Activated CD8-positive, alpha-beta memory T cell treated with anti-CD3 and anti-CD28 coated beads, Interleukin-2, amount 50 U/mL, for 1 hour (primary cell): ENCODE results near the gene SLC9A9.

ENCODE experiments used
- DNase-seq: peaks from one replicate; pipeline ENCODE4 v3.0.0-alpha.2; 2020; ENCODE audit errors: extremely low read depth

Gene SLC9A9

DNA sequence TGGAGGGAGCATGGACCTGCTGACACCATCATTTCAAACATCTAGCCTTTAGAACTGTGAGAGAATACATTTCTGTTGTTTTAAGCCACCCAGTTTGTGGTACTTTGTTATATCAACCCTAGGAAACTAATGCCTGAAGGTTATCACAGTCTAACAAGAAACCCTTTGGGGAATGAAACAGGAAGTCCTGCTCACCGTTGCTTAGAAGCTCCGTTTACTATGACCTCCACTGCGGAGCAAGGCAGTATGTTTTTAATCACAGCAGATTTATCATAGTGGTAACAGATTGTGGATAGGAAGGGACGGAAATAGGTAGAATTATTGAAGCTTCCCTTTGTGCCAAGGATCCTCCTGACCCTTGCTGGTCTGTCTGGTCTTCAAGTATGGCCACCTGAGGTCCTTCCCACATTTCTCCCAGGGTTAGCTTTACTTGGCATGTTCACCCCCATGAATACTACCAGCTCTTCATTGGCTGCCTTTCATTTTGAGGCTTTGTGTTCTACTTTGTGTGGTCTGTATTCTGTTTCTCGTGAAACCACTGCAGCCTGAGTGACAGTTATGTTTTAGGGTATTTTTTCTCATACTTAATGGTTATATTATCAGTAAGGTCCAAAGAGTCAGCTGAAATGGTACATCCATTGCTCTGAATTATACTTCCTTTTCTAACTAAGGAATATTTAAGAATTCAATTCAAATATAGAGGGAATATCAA is 527.1 kb downstream of the SLC9A9 start:
- DNase-seq = no peak

DNA sequence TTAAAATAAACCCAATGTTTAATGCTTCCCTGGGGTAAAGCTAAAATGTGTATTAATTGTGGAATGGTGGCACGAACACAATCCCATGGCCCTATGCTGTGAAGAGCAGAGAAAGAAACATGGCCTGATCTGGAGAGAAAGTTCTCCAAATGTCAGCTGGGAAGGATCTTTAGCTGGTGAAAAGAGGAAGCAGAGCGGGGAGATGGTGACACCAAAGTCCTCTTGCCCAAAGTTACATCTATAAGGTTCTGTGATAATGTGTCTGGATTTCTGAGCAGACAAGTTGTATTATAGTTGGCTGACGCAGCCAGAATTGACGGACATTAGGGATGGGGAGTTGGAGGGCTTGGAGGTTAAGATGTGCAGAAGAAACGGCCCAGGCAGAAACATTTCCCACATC is 532.5 kb downstream of the SLC9A9 start:
- no peak for DNase-seq

- no peak for DNase-seq
Observed at GRCh38 chr3:143314251-143315093, 533.8 kb downstream of the SLC9A9 start.

DNA sequence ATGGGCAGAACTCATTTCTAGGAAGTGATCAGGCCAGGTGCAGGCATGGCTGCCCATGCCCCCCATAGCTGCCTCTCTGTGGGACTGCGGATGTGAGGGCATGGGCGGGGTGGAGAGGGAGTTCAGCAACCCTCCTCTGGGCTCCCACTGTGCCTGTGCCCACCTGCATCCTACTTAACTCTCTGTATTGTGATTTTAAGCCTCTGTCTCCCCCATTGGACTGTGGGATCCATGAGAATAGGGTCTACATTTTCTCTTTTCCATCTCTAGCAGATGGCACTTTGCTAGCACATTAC is 534.4 kb downstream of the SLC9A9 start:
- DNase-seq = no peak

DNA sequence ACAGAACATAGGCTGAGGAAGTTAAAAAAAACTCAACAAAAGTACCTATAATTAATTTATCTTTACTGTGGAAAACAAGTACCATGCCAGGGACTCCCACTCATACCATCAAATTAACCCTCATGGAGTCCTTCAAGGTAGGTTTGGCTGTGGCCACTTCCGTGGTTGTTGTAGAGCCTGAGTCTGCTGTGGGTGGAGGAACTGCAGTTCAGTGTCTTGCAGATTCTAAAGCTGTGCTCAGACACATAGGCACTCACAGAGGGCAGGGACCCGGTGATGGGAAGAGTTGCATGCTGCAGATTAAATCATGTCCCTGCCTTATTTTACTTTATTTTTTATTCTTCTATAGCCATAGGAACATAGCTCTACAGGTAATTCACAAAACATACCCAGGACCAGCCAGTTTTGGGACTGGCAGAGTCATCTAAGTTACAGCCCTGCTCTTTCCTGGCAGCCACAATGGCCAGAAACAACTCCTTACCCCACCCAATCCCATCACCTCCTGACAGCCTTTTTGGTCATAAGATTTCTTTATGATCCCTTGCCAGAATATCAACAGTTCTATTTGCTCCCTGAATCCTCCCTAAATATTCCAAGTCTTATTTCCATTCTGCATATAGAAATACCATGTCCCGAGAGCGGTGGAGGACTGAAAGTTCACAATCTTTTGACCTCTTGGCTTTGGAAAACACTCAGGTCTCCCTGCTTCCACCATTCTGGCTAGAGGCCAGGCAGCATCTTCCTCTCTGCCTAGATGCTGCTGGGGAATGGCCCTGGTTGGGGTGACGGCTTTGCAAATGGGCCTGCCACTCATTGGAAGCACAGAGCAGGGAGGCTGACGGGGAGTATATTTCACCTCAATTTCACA is 535.0 kb downstream of the SLC9A9 start:
- no peak for DNase-seq

DNA sequence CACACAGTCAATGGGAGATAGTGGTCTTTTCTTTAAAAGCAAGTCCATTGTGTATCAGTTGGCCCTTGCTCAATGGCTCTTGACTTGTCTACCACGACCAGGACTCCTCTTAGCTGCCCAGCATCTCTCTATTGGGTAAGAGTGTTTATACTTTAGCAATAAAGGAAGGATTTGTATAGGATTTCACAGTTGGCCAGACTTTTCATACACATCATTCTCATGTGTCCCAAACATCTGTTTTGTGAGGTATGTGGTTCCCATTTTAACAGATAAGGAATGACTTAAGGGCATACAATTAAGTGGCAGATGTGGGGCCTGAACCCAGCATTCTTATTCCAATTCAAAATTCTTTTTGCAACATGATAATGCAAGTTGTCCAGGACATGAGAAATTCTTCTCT is 537.2 kb downstream of the SLC9A9 start:
- no peak for DNase-seq

- DNase-seq = no peak
Observed at GRCh38 chr3:143309705-143310104, 538.6 kb downstream of the SLC9A9 start.

- no peak for DNase-seq
Observed at GRCh38 chr3:143307613-143308183, 540.6 kb downstream of the SLC9A9 start.

GRCh38 chr3:143306407-143306806 is 541.9 kb downstream of the SLC9A9 start:
- no peak for DNase-seq

DNA sequence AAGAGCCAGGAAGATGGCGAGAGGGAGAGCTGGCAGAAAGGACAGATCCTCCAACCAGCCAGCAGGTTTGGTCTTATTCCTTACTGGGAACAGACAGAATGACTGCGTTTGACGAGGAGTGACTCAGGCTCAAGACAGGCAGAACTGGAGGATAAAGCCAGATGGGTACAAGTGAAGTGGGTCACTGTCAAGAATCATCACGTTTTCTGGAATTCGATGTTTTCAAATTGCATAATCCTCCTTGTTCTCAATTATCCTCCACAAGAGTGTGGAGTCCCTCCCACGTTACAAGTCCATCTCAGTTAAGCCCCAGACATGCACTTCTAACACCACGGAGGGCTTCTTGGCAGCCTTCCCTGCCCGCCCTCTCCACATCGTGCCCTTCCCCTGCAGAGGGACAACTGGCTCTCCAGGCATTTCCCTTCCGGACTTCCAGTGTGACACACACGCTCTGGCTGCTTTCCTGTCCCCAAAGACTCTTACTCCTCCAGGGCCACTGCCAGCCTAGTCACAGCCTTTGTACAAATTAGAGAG is 545.6 kb downstream of the SLC9A9 start:
- no peak for DNase-seq

GRCh38 chr3:143301031-143301901 is 547.0 kb downstream of the SLC9A9 start:
- DNase-seq = no peak

GRCh38 chr3:143298886-143299535 is 549.3 kb downstream of the SLC9A9 start:
- DNase-seq = no peak

GRCh38 chr3:143298380-143298779 is 549.9 kb downstream of the SLC9A9 start:
- no peak for DNase-seq

DNA sequence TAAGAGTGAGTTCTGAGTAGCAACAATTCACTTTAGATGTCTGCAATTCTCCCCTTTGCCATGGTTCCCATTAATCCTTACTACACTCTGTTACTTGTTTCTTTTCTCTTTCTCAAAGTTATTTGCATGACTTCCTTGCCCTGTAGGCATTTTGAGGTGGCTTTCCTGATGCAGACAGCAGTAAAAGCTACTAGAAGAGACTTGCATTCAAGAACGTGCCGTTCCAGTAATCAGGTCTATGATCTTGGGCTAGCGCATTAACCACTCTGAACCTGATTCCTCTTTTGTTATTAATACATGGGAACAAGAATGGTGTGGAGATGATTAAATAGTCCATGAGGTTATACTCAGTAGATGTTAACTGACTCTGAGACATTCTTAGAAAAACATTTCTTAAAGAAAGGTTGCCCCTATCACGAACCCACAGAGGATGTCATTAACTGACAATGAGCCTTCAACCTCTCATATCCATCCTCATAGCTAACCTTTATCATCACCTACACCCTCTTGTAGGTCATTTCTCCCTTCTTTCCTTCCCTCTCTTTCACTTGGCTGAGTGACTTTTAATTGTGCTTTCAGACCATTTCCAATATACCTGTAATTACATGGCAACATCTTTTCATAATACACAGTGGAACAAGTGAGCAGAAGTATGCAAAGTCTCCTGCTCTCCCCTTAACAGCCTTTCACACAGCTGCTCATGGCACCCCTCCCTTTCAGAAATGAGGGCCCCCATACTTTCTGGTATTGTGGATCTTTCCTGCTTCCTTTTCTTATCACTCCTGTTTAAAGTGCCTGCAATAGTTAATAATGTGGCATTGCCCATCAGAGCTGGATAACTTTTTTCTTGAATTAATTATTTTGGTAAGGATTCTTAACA is 552.8 kb downstream of the SLC9A9 start:
- no peak for DNase-seq

DNA sequence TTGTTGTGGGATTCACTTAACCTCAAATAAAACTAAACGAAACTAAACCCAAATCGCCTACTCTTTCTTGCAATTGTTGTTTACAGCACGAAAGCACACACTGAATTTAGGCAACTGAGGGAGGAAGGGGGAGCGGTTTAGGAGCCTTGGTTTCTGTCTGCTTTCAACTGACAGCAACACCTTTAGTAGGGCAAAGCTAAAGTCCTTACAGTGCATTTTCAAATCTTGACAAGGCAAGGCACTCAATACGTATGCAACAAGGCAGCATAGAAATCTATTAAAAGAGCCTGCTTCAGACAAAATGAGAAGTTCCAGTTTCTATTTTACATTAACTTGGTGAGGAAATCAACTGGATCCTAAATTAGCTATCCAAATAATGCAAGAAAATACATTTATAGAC is 554.1 kb downstream of the SLC9A9 start:
- DNase-seq = no peak

DNA sequence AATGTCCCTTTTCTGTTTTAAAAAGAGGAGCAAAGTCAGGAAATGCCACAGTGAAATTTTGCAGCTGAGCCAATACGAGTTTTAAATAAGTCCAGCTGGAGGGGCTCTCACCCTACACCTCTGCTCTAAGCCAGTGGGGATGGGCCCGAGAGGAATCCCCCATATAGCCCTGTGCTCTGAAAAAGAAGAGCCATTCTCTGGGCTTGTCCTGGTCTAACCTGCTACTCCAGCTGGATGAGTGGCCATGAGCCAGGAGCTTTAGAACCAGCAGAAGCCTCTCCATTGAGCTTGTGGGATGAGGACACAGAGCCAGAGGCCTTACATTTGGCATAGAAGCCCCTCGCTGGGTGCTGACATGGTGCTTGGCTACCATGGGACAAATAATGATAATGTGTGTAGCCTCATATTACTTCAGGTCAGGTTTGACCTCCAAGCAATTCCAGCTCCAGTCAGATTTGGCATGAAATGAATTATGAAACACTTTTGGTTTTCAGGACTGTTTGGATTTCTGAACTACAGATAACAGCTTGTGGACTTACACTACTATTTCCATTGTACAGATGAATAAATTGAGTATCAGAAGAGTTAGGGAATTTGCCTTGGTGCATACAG is 556.3 kb downstream of the SLC9A9 start:
- no peak for DNase-seq

- DNase-seq = no peak
Observed at GRCh38 chr3:143288944-143289343, 559.3 kb downstream of the SLC9A9 start.

GRCh38 chr3:143287403-143287802 is 560.9 kb downstream of the SLC9A9 start:
- no peak for DNase-seq
